ENCODE results near the gene GTF2A1.

Gene GTF2A1

DNA sequence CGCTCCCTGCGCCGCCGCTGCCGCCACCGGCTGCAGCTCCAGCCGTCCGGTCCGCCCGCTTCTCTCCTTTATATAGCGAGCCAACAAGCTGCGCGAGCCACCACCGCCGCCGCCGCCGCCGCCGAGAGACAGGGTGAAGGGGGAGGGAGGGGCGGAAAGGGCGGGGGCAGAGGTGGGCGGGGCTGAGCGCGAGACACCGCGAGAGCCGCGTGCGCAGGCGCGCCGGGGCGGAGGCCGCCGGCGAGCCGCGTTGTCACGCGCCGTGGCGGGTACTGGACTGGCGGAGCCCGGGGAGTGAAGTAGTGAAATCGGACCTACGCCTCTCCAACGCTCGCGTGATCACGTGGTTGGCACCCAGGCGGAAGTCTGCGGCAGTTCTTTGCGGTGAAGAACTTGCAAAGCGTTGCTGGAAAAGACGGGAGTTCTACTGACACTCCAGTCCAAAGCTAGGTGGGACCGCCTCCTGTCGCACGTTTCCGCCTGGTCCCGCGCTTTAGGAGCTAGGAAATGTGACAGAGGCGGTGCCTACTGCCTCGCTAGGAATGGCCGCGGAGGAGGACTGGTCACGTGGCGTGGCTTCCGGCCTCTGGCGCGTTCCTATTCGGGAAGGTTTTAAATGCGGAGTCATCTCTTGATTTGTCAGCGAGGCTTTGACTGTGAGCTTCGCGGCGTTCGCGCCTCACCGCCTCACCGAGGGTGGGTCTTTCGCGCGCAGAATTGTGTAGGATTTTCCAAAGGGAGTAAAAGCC lies at the start of gene GTF2A1:
Gene GTF2A1, minus strand, starts transcription at position 130 of the 749 bp plus-strand sequence. CDS start 441 bp downstream, outside the sequence.
- peak within 1 kb of the TSS; percentile 99 for H3K4me3 ChIP-seq (ENCODE audit: low read length)
- no peak for TF ChIP-seq ZNF274 (IDR thresholded peaks at IDR 0.05; ENCODE audit: low read depth, low read length)

- no peak for TF ChIP-seq ZNF274 (IDR thresholded peaks at IDR 0.05; ENCODE audit: low read depth, low read length)
- no peak overlapping the region for H3K4me3 ChIP-seq (ENCODE audit: low read length)
Measured at GRCh38 chr14:81269979-81270375, 49.2 kb upstream of the GTF2A1 start.

DNA sequence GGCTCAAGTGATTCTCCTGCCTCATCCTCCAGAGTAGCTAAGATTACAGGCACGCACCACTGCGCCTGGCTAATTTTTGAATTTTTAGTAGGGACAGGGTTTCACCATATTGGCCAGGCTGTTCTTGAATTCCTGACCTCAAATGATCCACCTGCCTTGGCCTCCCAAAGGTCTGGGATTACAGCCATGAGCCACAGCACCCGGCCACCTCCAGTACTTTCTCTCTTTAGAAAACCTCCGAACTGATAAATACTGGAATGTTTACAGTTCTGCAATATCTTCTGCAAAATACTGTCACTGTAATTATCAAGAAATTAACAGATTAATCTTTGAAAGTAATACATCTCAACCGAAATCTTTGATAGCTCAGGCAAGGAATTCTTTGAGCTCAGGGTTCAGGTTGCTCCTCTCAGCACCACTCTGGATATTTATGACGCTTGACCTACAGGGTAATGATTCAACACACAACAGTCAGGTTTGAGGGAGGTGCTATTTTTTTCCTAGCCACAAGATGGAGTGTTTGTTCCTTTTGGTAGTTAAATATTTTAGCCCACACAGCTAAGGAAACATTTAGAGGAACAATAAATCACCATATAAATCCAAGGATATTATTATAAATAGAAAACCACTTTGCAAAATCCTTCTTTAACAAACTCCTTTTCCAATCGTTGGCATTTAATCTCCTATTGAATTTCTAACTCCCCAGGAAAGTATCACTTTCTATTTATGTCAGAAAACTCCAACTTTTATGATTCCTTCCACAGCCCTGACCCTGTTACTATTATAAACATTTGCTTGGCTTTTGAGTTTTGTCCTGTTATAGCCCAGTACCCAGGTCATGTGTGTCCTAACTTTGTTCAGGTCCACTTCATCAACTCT lies 48.6 kb upstream of the GTF2A1 start:
- TF ChIP-seq ZNF274 (IDR thresholded peaks at IDR 0.05; ENCODE audit: low read depth, low read length): no peak
- no peak overlapping the region for H3K4me3 ChIP-seq (ENCODE audit: low read length)

DNA sequence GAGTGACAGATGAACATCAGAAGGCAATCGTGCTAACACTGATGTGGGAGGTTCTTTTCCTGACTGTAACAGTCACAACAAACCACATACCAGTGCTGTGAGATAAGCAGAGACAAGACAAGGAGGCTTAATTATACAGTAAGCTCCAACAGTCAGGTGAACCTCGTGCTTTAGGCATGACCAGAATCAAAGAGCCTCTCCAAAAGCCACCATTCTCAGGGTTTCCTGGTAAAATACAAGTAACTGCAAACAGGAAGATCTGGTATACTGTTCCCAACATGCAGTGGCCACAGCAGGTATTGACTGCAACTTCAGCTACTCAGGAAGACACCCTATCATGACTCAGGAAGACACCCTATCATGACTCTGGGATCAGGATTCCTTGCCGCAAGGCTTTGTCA lies 47.3 kb upstream of the GTF2A1 start:
- H3K4me3 ChIP-seq (ENCODE audit: low read length): no peak overlapping the region
- TF ChIP-seq ZNF274 (IDR thresholded peaks at IDR 0.05; ENCODE audit: low read depth, low read length): no peak

DNA sequence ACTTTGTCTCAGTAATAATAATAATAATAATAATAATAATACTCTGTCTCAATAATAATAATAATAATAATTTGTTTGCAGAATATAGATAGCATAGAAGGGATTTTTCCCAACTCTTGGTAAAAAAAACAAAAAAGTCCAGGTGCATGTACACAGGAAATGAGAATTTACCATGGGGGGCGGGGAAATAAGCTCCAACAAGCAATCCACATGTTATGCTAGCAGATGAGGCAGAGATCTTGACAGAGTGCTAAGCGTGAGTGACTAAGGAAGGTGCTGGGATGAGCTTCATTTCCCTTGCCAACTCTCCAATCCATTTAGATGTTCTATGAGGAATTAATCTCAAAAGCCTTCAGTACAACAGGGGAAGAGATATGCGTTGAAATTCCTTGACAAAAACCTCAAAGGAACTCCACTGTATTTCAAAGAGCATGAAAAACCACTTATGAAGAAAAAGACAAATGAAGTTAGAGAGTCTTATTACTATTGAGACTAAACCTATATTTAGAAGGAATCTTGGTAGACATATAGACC lies 44.9 kb upstream of the GTF2A1 start:
- no peak overlapping the region for H3K4me3 ChIP-seq (ENCODE audit: low read length)
- TF ChIP-seq ZNF274 (IDR thresholded peaks at IDR 0.05; ENCODE audit: low read depth, low read length): no peak

- H3K4me3 ChIP-seq (ENCODE audit: low read length): no peak overlapping the region
- TF ChIP-seq ZNF274 (IDR thresholded peaks at IDR 0.05; ENCODE audit: low read depth, low read length): no peak
Measured at GRCh38 chr14:81264671-81265070, 43.9 kb upstream of the GTF2A1 start.

DNA sequence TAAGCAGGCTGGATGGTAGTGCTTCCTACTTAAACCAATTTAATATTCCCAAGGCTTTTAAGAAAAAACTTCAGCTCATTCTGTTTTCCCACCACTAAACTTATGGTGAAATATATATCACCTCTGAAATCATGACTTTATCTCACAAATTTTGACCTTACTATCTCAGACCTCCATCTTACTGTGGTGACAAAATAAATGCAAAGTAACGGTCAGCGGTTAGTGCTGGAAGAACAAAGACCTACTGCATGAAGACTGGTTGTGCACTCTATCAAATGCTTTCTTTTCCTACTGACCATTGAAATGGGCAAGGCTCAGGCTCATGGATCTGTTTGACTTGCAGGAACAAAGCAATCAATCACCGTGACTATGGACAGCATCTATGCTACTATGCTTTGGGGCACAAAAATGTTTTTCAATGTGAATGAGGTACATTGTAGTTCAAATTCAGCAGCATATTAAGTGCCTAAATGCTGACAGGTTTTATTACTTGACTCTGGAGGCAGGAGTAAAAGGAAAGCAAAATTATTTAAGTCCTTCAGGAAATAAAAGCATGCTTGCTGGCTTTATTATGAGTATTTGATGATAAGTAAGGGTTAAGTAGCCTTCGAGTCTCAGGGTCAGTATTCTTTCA lies 43.1 kb upstream of the GTF2A1 start:
- H3K4me3 ChIP-seq (ENCODE audit: low read length): no peak overlapping the region
- no peak for TF ChIP-seq ZNF274 (IDR thresholded peaks at IDR 0.05; ENCODE audit: low read depth, low read length)

- TF ChIP-seq ZNF274 (IDR thresholded peaks at IDR 0.05; ENCODE audit: low read depth, low read length): no peak
- no peak overlapping the region for H3K4me3 ChIP-seq (ENCODE audit: low read length)
Measured at GRCh38 chr14:81261176-81261575, 40.4 kb upstream of the GTF2A1 start.

DNA sequence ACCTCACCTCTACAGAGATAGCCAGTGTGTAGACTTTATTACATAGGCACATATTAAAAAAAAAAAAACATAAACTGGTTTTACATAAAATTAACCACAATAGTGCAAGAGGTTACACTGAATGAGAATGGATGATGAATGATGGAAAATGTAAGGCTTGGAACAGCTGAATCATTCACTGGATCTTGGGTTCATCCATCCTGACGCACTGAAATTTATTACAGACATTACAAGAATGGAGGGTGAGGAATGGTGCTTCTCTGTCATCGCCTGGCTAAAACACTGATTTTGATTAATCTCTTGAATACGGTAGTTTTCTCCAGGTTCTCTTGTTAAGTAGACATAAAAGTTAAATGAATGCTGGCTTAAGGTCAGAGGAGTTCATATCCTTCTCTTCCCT lies 40.0 kb upstream of the GTF2A1 start:
- TF ChIP-seq ZNF274 (IDR thresholded peaks at IDR 0.05; ENCODE audit: low read depth, low read length): no peak
- H3K4me3 ChIP-seq (ENCODE audit: low read length): no peak overlapping the region

DNA sequence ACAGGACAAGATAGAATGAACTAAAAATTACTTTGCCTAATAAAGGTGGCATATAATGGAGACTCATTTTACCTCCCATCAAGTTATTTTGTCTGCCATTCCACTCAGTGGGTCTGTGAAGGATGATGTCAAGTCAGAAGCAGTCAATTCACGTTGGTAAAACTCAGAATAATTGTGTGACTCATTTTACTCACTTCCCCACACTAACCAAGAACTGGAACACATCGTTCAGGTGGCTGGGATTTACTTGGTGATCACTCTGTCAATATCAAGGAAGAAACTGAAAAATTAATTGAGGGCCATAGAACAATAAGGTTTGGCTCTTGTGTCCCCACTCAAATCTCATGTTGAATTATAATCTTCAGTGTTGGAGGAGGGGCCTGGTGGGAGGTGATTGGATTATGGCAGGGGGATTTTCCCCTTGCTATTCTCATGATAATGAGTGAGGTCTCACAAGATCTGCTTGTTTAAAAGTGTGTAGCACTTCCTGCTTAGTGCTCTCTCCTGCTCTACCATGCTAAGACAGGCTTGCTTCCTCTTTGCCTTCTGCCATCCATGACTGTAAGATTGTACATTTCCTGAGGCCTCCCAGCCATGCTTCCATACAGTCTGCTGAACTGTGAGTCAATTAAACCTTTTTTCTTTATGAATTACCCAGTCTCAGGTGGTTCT lies 35.7 kb upstream of the GTF2A1 start:
- no peak overlapping the region for H3K4me3 ChIP-seq (ENCODE audit: low read length)
- TF ChIP-seq ZNF274 (IDR thresholded peaks at IDR 0.05; ENCODE audit: low read depth, low read length): no peak

GRCh38 chr14:81252278-81252677 lies 31.5 kb upstream of the GTF2A1 start:
- TF ChIP-seq ZNF274 (IDR thresholded peaks at IDR 0.05; ENCODE audit: low read depth, low read length): no peak
- no peak overlapping the region for H3K4me3 ChIP-seq (ENCODE audit: low read length)

DNA sequence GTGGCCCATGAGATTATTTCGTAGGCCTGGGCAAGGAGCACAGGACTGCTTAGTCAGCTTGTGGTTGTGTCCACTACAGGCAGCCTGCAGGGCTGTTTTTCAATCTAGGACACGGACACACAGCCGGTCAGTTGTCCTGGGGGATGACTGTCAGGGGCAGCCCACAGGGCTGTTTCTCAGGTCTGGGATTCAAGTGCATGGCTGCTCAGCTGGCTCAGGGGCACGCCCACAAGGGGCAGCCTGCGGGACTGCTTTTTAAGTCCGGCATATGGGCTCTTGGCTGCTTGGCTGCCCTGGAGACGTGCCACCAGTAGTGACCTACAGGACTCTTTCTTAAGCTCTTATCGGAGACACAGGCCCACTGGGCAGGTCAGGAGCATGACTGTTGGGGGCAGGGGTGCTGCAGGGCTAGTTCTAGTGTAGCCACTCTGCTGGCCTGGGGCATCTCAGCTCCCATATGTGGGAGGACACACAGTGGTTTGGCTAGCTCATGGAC lies 26.6 kb upstream of the GTF2A1 start:
- TF ChIP-seq ZNF274 (IDR thresholded peaks at IDR 0.05; ENCODE audit: low read depth, low read length): no peak
- H3K4me3 ChIP-seq (ENCODE audit: low read length): no peak overlapping the region

DNA sequence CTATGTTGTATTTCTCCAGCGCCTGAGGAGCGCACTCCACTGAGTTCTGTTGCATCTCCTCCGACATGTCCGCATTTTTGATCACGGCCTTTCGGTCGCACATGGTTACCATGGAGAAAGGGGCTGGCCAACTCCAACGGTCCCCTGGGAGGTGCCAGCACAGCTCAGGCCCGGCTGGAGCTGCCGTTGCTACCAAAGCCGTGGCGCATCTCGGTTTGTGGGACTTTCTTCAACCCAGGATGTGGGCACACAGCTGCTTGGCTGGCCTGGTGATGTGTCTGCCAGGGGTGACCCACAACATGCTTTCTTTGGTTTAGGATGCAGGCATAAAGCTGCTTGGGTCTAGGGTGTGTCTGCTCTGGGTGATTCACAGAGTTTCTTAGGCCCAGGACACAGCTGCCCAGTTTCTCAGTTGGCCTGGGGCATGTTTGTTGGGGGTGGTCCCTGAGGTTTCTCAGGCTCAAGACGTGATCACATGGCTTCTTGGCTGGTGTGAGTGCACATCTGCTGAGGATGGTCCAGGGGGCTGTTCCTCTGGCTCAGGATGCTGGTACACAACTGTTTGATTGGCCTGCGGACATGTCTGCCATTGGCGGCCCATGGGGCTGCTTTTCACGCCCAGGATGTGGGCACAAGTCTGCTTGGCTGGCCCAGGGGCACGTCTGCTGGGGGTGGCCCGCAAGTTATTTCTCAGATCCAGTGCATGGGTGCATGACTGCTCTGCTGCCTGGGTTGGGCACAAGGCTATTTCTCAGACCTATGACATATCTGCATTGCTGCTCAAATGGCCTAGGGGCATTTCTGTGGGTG lies 25.9 kb upstream of the GTF2A1 start:
- no peak overlapping the region for H3K4me3 ChIP-seq (ENCODE audit: low read length)
- TF ChIP-seq ZNF274 (IDR thresholded peaks at IDR 0.05; ENCODE audit: low read depth, low read length): no peak
